T-helper 2 cell treated with Interferon-gamma antibody and Interleukin-4, amounts not matched to agents 5 μg/mL and 100 μg/mL, for 36 hours (primary cell): ENCODE results near the gene CRTC2.
"Not testable (repeated sequence)": the region's sequence is repeated elsewhere in the genome, so short reads cannot be mapped to it uniquely, and the experiment has no call there.

Experiments
- DNase-seq: peaks from one replicate; pipeline ENCODE4 v3.0.0; 2021; ENCODE audit warnings: low spot score
- H3K27ac Mint-ChIP-seq: one replicate; pipeline ENCODE4 v1.8.0; 2021; ENCODE audit warnings: mild to moderate bottlenecking, mixed read lengths
- H3K27me3 Mint-ChIP-seq: one replicate; pipeline ENCODE4 v1.8.0; 2021; ENCODE audit warnings: low read depth, mixed read lengths
- H3K36me3 Mint-ChIP-seq: one replicate; pipeline ENCODE4 v1.8.0; 2021; ENCODE audit warnings: low read depth, mixed read lengths
- H3K4me1 Mint-ChIP-seq: one replicate; pipeline ENCODE4 v1.8.0; 2021; ENCODE audit warnings: low read depth, mixed read lengths
- H3K4me3 Mint-ChIP-seq: one replicate; pipeline ENCODE4 v1.8.0; 2022; ENCODE audit warnings: mild to moderate bottlenecking, moderate library complexity, mixed read lengths
- H3K9me3 Mint-ChIP-seq: one replicate; pipeline ENCODE4 v1.8.0; 2021; ENCODE audit warnings: mixed read lengths

Gene CRTC2

DNA sequence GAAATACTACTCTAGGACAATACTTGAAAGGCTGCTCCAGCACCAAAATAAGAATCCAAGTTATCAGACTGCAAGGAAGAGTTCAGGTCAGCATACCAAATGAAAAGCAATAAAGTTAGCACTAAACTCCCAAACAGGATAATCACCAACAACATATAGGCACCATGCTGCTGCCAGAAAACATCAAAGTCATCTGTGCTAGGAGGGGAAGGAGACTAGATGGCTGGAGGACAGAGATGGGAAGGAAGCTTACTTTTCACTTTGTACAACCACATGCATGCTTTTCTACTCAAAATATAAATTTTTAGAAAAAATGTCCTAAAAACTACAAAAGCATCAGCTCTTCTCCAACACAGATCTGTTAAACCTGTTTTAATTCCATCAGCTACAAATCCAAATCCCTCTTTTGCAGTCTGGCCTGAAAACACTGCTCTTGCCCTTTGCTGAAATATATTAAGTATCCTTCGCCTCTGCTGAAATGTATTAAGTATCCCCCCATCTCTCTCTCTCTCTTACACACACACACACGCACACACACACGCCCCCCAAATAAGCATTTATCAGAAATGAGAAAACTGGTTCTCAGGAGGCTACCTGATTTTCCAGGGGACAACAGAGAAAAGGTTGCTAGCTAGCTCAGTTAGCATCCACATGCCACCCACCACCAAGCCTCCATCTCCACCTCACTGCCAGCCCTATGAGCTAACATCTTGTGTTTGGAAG, 37.2 kb downstream of the CRTC2 start:
- peaks cover 37% of the 10 kb centered on the region for H3K4me1 Mint-ChIP-seq
- no peaks in the 10 kb centered on the region for H3K9me3 Mint-ChIP-seq
- H3K27me3 Mint-ChIP-seq: no peaks in the 10 kb centered on the region
- H3K27ac Mint-ChIP-seq: peak overlapping the region; percentile 92
- H3K36me3 Mint-ChIP-seq: peaks cover 16% of the 10 kb centered on the region
- peak overlapping the region; percentile 88 for H3K4me3 Mint-ChIP-seq
- DNase-seq: no peak

DNA sequence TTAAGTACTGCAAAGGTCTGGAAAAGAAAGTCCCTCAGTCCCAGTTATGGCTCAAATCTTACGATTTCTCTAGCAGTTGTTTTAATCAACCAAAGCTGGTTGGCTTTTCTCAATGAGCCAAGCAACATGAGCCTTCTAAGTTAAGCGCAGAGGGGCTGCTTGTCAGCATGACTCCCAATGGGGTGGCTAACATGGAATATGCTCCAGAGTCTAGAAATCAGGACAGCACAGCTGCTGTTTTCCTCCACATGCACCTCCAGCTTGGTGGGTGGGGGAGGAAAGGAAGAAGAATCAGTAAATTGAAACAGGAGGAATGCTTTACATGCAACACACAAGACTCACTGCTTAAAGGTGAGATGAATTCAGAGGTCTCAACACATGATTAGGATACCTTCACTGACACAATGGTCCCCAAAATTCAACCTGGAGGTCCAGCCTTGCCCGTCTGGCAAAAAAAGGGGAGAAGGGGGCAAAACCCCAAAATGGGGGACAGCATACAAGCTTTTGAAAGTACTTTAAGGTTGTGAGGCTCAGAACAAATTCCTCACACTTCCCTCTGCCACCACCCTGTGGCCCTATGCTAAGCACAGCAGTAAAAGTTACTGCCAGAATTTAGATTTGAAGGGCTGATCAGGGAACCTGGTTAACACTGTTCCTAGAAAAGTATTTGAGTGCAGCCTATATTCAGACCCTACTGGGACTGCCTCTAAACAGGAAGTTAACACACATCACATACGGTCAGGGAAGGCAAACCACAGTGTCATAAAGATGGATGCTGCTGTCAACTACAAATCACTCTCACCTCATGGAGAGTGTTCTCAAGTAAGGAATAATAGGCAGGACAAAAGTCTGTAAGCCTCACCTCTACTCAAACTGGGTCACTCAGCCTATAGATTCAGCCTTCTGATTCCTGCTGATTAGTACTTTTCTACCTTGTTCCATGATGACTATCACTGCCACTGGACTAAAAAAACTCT, 38.2 kb downstream of the CRTC2 start:
- H3K4me1 Mint-ChIP-seq: peaks cover 37% of the 10 kb centered on the region
- peak overlapping the region; percentile 88 for H3K4me3 Mint-ChIP-seq
- no peaks in the 10 kb centered on the region for H3K27me3 Mint-ChIP-seq
- H3K9me3 Mint-ChIP-seq: no peaks in the 10 kb centered on the region
- peak overlapping the region; percentile 92 for H3K27ac Mint-ChIP-seq
- peak; percentile 25 for DNase-seq
- peaks cover 16% of the 10 kb centered on the region for H3K36me3 Mint-ChIP-seq

DNA sequence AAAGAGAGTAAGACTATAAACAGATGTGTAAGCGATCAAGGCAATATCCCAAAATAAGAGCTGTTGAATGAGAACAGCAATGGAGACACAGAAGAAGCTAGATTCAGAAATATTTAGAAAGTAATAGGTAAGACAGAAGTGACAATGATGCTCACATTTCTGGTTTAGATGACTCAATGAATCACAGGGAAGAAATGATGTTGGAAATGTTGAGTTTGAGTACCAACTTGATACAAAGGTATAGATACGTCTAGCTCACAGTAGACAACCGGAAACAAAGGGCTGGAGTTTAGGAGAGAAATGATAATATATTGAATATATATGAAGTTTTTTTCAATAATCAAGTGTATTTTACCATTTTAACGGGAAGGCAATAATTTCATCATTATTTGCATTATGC, 42.1 kb downstream of the CRTC2 start:
- Mint-ChIP-seq H3K27ac (no peak overlapping the region), H3K4me1 (peaks cover 30% of the 10 kb centered on the region), H3K27me3 (no peaks in the 10 kb centered on the region), H3K36me3 (peaks cover 16% of the 10 kb centered on the region), H3K4me3 (no peak overlapping the region), H3K9me3 (peaks cover 4% of the 10 kb centered on the region)
- DNase-seq: no peak

DNA sequence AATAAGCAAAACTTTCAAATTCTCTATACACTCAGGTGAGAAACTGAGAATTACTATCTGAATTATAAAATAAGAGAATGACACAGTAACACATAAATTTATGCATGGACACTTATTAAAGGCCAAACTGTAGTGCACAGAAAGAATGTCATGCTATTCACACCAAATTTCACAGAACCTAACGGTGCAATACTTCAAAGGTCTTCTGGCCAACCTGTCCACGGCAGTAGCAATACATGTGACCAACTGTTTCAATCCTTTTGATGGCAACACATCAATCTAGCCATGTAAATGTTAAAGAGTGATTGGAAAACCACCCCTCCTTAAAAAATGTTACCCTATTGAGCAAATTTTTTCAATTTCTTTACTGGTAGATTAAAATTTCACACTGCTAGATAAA, 46.1 kb downstream of the CRTC2 start:
- Mint-ChIP-seq H3K27me3 (no peaks in the 10 kb centered on the region), H3K4me3 (no peak overlapping the region), H3K36me3 (peaks cover 17% of the 10 kb centered on the region), H3K4me1 (peaks cover 5% of the 10 kb centered on the region), H3K9me3 (peaks cover 4% of the 10 kb centered on the region), H3K27ac (no peak overlapping the region)
- no peak for DNase-seq

DNA sequence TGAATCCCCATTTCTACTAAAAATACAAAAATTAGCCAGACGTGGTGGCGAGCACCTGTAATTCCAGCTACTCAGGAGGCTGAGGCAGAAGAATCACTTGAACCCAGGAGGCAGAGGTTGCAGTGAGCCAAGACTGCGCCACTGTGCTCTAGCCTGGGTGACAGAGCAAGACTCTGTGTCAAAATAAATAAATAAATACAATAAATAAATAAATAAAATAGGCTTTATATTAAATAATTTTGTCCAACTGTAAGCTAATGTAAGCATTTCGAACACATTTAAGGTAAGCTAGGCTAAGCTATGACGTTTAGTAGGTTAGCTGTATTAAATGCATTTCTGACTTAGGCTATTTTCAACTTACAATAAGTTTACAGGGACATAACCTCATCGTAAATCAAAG, 47.9 kb downstream of the CRTC2 start:
- peaks cover 11% of the 10 kb centered on the region for H3K4me1 Mint-ChIP-seq
- not testable (repeated sequence) for H3K4me3 Mint-ChIP-seq, DNase-seq, H3K9me3 Mint-ChIP-seq, H3K27me3 Mint-ChIP-seq, H3K27ac Mint-ChIP-seq
- peaks cover 27% of the 10 kb centered on the region for H3K36me3 Mint-ChIP-seq

DNA sequence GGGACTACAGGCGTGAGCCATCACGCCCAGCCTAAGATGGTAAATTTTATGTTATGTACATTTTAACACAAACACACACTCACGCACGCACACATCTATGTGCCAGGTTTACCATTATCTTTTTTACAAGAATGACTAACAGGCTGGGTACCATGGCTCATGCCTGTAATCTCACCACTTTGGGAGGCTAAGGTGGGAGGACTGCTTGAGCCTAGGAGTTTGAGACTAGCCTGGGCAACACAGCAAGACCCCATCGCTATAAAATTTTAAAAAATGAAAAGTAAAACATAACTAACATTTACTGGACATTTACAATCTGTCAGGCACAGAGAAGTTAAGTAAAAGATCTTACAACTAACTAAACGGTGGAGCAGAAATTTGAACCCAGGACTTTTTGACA, 50.3 kb downstream of the CRTC2 start:
- Mint-ChIP-seq H3K27me3 (no peaks in the 10 kb centered on the region), H3K27ac (no peak overlapping the region), H3K9me3 (peaks cover 4% of the 10 kb centered on the region), H3K36me3 (peaks cover 31% of the 10 kb centered on the region), H3K4me3 (no peak overlapping the region), H3K4me1 (peaks cover 13% of the 10 kb centered on the region)
- DNase-seq: no peak

DNA sequence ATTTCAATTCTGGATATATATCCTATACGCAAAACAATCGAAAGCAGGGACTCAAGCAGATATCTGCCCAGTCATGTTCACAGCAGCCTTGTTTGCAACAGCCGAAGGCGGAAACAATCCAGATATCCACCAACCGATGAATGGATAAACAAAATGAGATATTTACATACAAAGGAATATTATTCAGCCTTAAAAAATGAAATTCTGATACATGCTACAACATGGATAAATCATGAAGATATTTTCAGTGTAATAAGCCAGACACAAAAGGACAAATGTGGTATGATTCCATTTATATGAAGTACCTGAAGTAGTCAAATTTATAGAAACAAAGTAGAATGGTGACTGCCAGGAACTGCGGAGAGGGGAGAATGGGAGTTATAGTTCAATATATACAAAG, 51.3 kb downstream of the CRTC2 start:
- H3K4me3 Mint-ChIP-seq: no peak overlapping the region
- H3K27ac Mint-ChIP-seq: no peak overlapping the region
- H3K27me3 Mint-ChIP-seq: no peaks in the 10 kb centered on the region
- peaks cover 4% of the 10 kb centered on the region for H3K9me3 Mint-ChIP-seq
- no peak for DNase-seq
- H3K4me1 Mint-ChIP-seq: peaks cover 13% of the 10 kb centered on the region
- H3K36me3 Mint-ChIP-seq: peaks cover 29% of the 10 kb centered on the region

DNA sequence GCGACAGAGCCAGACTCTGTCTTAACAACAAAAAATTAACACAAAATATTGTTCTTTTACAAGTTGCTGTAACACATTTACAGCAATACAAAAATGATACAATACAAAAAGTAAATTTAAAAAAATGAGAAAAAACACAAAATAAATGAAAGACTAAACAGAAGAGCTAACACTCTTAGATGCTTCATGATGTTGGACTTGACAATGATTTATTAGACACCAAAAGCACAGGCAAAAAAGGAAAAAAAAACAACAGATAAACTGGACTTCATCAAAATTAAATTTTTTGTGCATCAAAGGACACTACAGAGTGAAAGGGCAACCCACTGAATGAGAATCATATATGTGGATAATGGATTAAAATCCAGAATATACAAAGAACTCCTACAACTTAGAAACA, 52.0 kb downstream of the CRTC2 start:
- no peak for DNase-seq
- H3K27ac Mint-ChIP-seq: peak overlapping the region; percentile 20
- no peaks in the 10 kb centered on the region for H3K27me3 Mint-ChIP-seq
- H3K4me3 Mint-ChIP-seq: no peak overlapping the region
- peaks cover 11% of the 10 kb centered on the region for H3K4me1 Mint-ChIP-seq
- no peaks in the 10 kb centered on the region for H3K9me3 Mint-ChIP-seq
- H3K36me3 Mint-ChIP-seq: peaks cover 23% of the 10 kb centered on the region

DNA sequence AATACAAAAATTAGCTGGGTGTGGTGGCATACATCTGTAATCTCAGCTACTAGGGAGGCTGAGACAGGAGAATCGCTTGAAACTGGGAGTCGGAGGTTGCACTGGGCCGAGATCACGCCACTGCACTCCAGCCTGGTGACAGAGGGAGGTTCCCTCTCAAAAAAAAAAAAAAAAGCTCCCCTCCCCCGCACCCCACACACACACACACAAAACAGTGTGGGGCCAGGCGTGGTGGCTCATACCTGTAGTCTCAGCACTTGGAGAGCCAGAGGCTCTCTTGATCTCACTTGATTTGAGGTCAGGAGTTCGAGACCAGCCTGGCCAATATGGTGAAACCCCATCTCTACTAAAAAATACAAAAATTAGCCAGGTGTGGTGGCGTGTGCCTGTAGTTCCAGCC, 52.5 kb downstream of the CRTC2 start:
- H3K9me3 Mint-ChIP-seq, H3K4me1 Mint-ChIP-seq, H3K27ac Mint-ChIP-seq, DNase-seq, H3K27me3 Mint-ChIP-seq, H3K4me3 Mint-ChIP-seq: not testable (repeated sequence)
- H3K36me3 Mint-ChIP-seq: peaks cover 21% of the 10 kb centered on the region

DNA sequence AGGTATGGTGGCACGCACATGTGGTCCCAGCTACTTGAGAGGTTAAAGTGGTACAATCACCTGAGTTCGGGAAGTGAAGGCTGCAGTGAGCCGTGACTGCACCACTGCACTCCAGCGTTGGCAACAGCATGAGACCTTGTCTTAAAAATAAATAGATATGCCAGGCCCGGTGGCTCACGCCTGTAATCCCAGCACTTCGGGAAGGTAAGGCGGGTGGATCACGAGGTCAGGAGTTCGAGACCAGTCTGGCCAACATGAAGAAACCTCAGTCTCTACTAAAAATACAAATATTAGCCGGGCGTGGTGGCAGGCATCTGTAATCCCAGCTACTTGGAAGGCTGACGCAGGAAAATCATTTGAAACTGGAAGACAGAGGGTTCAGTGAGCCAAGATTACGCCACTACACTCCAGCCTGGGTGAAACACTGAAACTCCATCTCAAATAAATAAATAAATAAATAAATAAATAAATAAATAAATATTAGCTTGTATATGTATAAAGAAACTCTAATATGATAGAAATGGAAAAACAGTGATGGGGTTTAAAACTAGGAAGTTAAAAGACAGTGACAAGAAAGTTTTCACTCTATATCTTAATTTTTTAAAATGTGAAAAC, 54.5 kb downstream of the CRTC2 start:
- Mint-ChIP-seq H3K27me3 (no peaks in the 10 kb centered on the region), H3K4me3 (no peak overlapping the region), H3K4me1 (peaks cover 11% of the 10 kb centered on the region), H3K36me3 (peaks cover 25% of the 10 kb centered on the region), H3K9me3 (no peaks in the 10 kb centered on the region), H3K27ac (no peak overlapping the region)
- no peak for DNase-seq

DNA sequence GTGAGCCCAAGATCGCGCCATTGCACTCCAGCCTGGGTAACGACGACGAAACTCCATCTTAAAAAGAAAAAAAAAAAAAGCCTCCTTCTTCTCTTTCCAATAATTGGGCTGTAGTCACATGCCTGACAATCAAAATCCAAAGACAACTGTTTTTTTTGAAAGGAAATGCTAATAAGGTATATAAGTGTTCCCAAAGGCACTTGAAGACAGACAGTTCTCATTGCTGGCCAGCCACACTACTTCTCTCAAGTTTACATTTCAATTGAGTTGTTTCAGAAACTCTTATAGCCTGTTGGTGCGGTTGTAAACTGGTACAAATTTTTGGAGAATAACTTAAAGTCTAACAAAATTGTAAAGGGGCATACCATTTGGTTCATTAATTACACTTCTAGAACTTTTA, 58.9 kb downstream of the CRTC2 start:
- H3K36me3 Mint-ChIP-seq: peaks cover 16% of the 10 kb centered on the region
- peaks cover 5% of the 10 kb centered on the region for H3K4me1 Mint-ChIP-seq
- H3K27me3 Mint-ChIP-seq: no peaks in the 10 kb centered on the region
- no peaks in the 10 kb centered on the region for H3K9me3 Mint-ChIP-seq
- DNase-seq: no peak
- H3K27ac Mint-ChIP-seq: no peak overlapping the region
- H3K4me3 Mint-ChIP-seq: no peak overlapping the region
